T-helper 2 cell (primary cell): ENCODE data around the gene CEACAM18.

Source experiments
- DNase-seq, 5 experiments: peaks; one replicate each; pipeline versions ENCODE4 v3.0.0 to v3.0.0-alpha.2; 2012 to 2022

CEACAM18 gene

GRCh38 chr19:51539821-51540366 is 61.6 kb downstream of the CEACAM18 start:
- DNase-seq = no peak
